ENCODE measurements around the gene TGFBR3L. TPM values are rescaled to one million over a fixed set of nuclear protein-coding genes. Genes with fewer than 3 reads are reported as not detected.

The TGFBR3L gene
- total RNA-seq, 1 donor from 2014 or later = 1.2 TPM

- no peaks in the 10 kb centered on the region for H3K9me3 Mint-ChIP-seq
- H3K4me3 Mint-ChIP-seq = no peak overlapping the region
- H3K4me1 Mint-ChIP-seq = peaks cover 17% of the 10 kb centered on the region
- H3K27me3 Mint-ChIP-seq (ENCODE audit: low read depth) = no peaks in the 10 kb centered on the region
- TF ChIP-seq CTCF (IDR thresholded peaks at IDR 0.05; ENCODE audit: unreplicated experiment) = no peak
- no peak overlapping the region for H3K27ac Mint-ChIP-seq
- no peak for DNase-seq (ENCODE audit: low spot score in 2 of 2, unreplicated experiment in 2 of 2)
- peaks cover 6% of the 10 kb centered on the region for H3K36me3 Mint-ChIP-seq
Observed at GRCh38 chr19:7932930-7933300, 18.3 kb downstream of the TGFBR3L start.

GRCh38 chr19:7933411-7933810, 18.8 kb downstream of the TGFBR3L start:
- no peak overlapping the region for H3K27ac Mint-ChIP-seq
- no peak for DNase-seq (ENCODE audit: low spot score in 2 of 2, unreplicated experiment in 2 of 2)
- peak; percentile 20 for TF ChIP-seq CTCF (IDR thresholded peaks at IDR 0.05; ENCODE audit: unreplicated experiment)
- peaks cover 6% of the 10 kb centered on the region for H3K36me3 Mint-ChIP-seq
- no peak overlapping the region for H3K4me3 Mint-ChIP-seq
- H3K9me3 Mint-ChIP-seq = no peaks in the 10 kb centered on the region
- peaks cover 12% of the 10 kb centered on the region for H3K4me1 Mint-ChIP-seq
- H3K27me3 Mint-ChIP-seq (ENCODE audit: low read depth) = no peaks in the 10 kb centered on the region

- no peak for TF ChIP-seq CTCF (IDR thresholded peaks at IDR 0.05; ENCODE audit: unreplicated experiment)
- Mint-ChIP-seq H3K27ac (no peak overlapping the region), H3K4me1 (peaks cover 6% of the 10 kb centered on the region), H3K27me3 (ENCODE audit: low read depth) (no peaks in the 10 kb centered on the region), H3K4me3 (no peak overlapping the region), H3K36me3 (peaks cover 9% of the 10 kb centered on the region), H3K9me3 (no peaks in the 10 kb centered on the region)
- no peak for DNase-seq (ENCODE audit: low spot score in 2 of 2, unreplicated experiment in 2 of 2)
Observed at GRCh38 chr19:7933828-7934725, 19.4 kb downstream of the TGFBR3L start.

- Mint-ChIP-seq H3K27me3 (ENCODE audit: low read depth) (no peaks in the 10 kb centered on the region), H3K36me3 (peaks cover 9% of the 10 kb centered on the region), H3K4me1 (no peaks in the 10 kb centered on the region), H3K9me3 (no peaks in the 10 kb centered on the region), H3K27ac (no peak overlapping the region), H3K4me3 (no peak overlapping the region)
- no peak for TF ChIP-seq CTCF (IDR thresholded peaks at IDR 0.05; ENCODE audit: unreplicated experiment)
- DNase-seq (ENCODE audit: low spot score in 2 of 2, unreplicated experiment in 2 of 2) = no peak
Observed at GRCh38 chr19:7934766-7935165, 20.1 kb downstream of the TGFBR3L start.

- Mint-ChIP-seq H3K36me3 (peaks cover 14% of the 10 kb centered on the region), H3K4me3 (peak overlapping the region; percentile 39), H3K27ac (no peak overlapping the region), H3K9me3 (no peaks in the 10 kb centered on the region), H3K27me3 (ENCODE audit: low read depth) (no peaks in the 10 kb centered on the region), H3K4me1 (peaks cover 8% of the 10 kb centered on the region)
- no peak for DNase-seq (ENCODE audit: low spot score in 2 of 2, unreplicated experiment in 2 of 2)
- TF ChIP-seq CTCF (IDR thresholded peaks at IDR 0.05; ENCODE audit: unreplicated experiment) = no peak
Observed at GRCh38 chr19:7940841-7941240, 26.2 kb downstream of the TGFBR3L start.

Data from mesothelial cell of epicardium (in vitro differentiated cells).